Measurements from ENCODE around the gene DPH5. TPM values are rescaled to one million over a fixed set of nuclear protein-coding genes. Genes with fewer than 3 reads are reported as not detected.

Gene DPH5
- total and polyA plus RNA-seq, 2 experiments from 2014 or later: 35.8 to 39.2 TPM

DNA sequence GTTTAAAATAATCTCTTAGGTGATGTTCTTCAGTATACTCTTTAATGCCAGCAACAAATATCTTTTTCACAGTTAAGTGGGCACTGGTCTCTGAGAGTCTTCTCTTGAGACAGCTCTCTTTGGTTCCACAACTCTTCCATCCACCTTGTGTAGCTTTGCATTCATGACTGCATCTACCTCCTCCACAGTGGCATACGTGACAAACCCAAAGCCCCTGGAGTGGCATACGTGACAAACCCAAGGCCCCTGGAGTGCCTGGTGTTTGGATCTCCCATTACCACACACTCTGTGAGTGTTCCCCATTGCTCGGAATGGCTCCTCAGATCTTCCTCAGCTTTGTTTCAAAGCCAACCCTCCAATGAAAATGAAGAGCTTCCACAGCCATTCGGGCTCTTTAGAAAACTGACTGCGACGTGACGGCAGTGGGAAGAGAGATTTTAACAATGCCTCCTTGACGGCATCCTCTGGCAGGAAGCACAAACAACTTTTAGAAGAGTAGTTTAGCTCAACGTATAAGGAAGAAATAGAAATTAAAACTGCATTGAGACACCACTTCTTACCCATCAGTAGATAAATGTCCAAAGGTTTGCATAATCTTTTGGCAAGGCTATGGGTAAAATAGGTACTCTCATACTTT, 83.9 kb downstream of the DPH5 start:
- Histone ChIP-seq H3K27ac (no peak overlapping the region), H3K4me3 (no peak overlapping the region), H3K27me3 (no peaks in the 10 kb centered on the region), H3K36me3 (peaks cover 3% of the 10 kb centered on the region), H3K9me3 (ENCODE audit: low read depth) (no peaks in the 10 kb centered on the region), H3K4me1 (ENCODE audit: low read depth) (no peaks in the 10 kb centered on the region)
- DNase-seq (ENCODE audit: low read depth in 1 of 2, low spot score in 1 of 2): no peak
- no peak for TF ChIP-seq CTCF (IDR thresholded peaks at IDR 0.05; ENCODE audit: low read depth, low read length)

- Histone ChIP-seq H3K27me3 (no peaks in the 10 kb centered on the region), H3K9me3 (ENCODE audit: low read depth) (no peaks in the 10 kb centered on the region), H3K36me3 (peaks cover 3% of the 10 kb centered on the region), H3K4me3 (no peak overlapping the region), H3K27ac (no peak overlapping the region), H3K4me1 (ENCODE audit: low read depth) (no peaks in the 10 kb centered on the region)
- no peak for DNase-seq (ENCODE audit: low read depth in 1 of 2, low spot score in 1 of 2)
- TF ChIP-seq CTCF (IDR thresholded peaks at IDR 0.05; ENCODE audit: low read depth, low read length): no peak
These were observed 84.5 kb downstream of the DPH5 start for GRCh38 chr1:100941098-100941527.

Other genes with a start within 250 kb of the DPH5 start
- gene EXTL2, start 130.9 kb downstream of the DPH5 start, total RNA-seq: 20.0 and 23.9 TPM in 2 replicates
- gene EXTL2, start 130.9 kb downstream of the DPH5 start, polyA plus RNA-seq: 42.5 and 57.2 TPM in 2 replicates
- gene SLC30A7, start 129.7 kb downstream of the DPH5 start, total RNA-seq: 6.1 and 6.9 TPM in 2 replicates
- gene SLC30A7, start 129.7 kb downstream of the DPH5 start, polyA plus RNA-seq: 5.3 and 8.4 TPM in 2 replicates
- gene S1PR1, start 211.2 kb upstream of the DPH5 start, total RNA-seq: 58.6 and 62.2 TPM in 2 replicates
- 58.1 and 59.1 TPM in 2 replicates for gene S1PR1, start 211.2 kb upstream of the DPH5 start, polyA plus RNA-seq

All from cardiac muscle cell (in vitro differentiated cells and primary cell).